DOHH2 (cell line): ENCODE measurements around the gene PKD1.
A peak's percentile ranks its signal among the peaks of the same experiment; 100 is the strongest.

Experiments used
- H3F3A ChIP-seq: fragments of 200-600 bp; sonication (generic), shearing (Covaris generic); 2 replicates; pipeline ENCODE4 v1.6.0; 2016; ENCODE audit warnings: antibody characterized with exemption, mild to moderate bottlenecking; ENCODE audit not compliant: control insufficient read depth, insufficient read depth
- H3K27ac ChIP-seq: fragments of 200-600 bp; sonication (generic); 2 replicates; pipeline ENCODE4 v1.5.1; 2014; ENCODE audit warnings: low read depth, mild to moderate bottlenecking, low read length, moderate library complexity
- H3K27me3 ChIP-seq: fragments of 200-600 bp; sonication (generic); 2 replicates; pipeline ENCODE4 v1.6.1; 2014; ENCODE audit warnings: mild to moderate bottlenecking, low read length, mixed read lengths; ENCODE audit not compliant: control insufficient read depth
- H3K36me3 ChIP-seq: fragments of 200-600 bp; sonication (generic); 2 replicates; pipeline ENCODE4 v1.6.1; 2014; ENCODE audit warnings: mild to moderate bottlenecking, low read length, moderate library complexity, mixed read lengths; ENCODE audit not compliant: control insufficient read depth
- H3K4me1 ChIP-seq: fragments of 200-600 bp; sonication (generic); 2 replicates; pipeline ENCODE4 v1.6.1; 2014; ENCODE audit warnings: mild to moderate bottlenecking, low read length, mixed read lengths; ENCODE audit not compliant: control insufficient read depth
- H3K4me2 ChIP-seq: fragments of 200-600 bp; sonication (generic); 2 replicates; pipeline ENCODE4 v1.6.0; 2014; ENCODE audit warnings: mild to moderate bottlenecking, low read length, moderate library complexity
- H3K4me3 ChIP-seq: fragments of 200-600 bp; sonication (generic); 2 replicates; pipeline ENCODE4 v1.5.1; 2014; ENCODE audit warnings: mild to moderate bottlenecking, low read length, mixed read lengths
- H3K79me2 ChIP-seq: fragments of 200-600 bp; sonication (generic); 2 replicates; pipeline ENCODE4 v1.6.1; 2014; ENCODE audit warnings: mild to moderate bottlenecking, low read length, mixed read lengths; ENCODE audit not compliant: control insufficient read depth
- H3K9me2 ChIP-seq: fragments of 200-600 bp; sonication (generic); replicated peaks from 2 replicates; pipeline ENCODE4 v1.6.1; 2014; ENCODE audit warnings: mild to moderate bottlenecking, low read length, mixed read lengths; ENCODE audit not compliant: control insufficient read depth
- H3K9me3 ChIP-seq: fragments of 200-600 bp; sonication (generic); 2 replicates; pipeline ENCODE4 v1.6.1; 2014; ENCODE audit warnings: antibody characterized with exemption, low read length, mixed read lengths; ENCODE audit not compliant: control insufficient read depth, insufficient read depth
- H4K20me1 ChIP-seq: fragments of 200-600 bp; sonication (generic); 2 replicates; pipeline ENCODE4 v1.6.0; 2014; ENCODE audit warnings: low read depth, mild to moderate bottlenecking, antibody characterized with exemption, low read length, moderate library complexity; ENCODE audit not compliant: control insufficient read depth, insufficient read depth
- EZH2phosphoT487 ChIP-seq: fragments of 200-600 bp; sonication (generic); IDR thresholded peaks from 2 replicates; pipeline ENCODE4 v1.6.1; 2017; ENCODE audit warnings: borderline replicate concordance, mild to moderate bottlenecking, antibody characterized with exemption, low read length, moderate library complexity, mixed read lengths
- TF ChIP-seq, protein P1 (sequence below): fragments of 200-600 bp; sonication (generic); IDR thresholded peaks from one replicate; pipeline ENCODE4 v1.5.1; 2014; ENCODE audit warnings: antibody characterized with exemption, mild to moderate bottlenecking, low read depth, low read length; ENCODE audit not compliant: poor library complexity, severe bottlenecking

Gene PKD1

DNA sequence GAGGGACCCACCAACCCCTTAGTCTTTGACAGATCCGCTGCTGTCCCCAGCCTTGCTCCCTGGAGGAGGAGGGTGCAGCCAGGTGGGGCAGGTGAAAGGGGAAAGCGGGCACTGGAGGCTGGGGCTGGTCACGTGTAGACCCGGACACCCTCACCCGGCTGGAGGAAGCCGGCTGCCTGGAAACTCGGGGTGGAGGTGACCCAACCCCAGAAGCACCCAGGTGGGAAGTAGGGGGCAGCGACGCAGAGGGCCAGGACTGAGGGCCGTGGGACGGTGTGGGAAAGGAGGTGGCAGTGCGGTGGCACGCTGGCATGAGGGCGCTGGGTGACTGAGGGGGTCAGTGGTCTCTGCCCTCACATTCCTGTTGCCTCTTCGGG is 22.6 kb upstream of the PKD1 start:
- peaks cover 8% of the 10 kb centered on the region; the same call in 1 of the 2 replicates for H3K9me3 ChIP-seq
- H3F3A ChIP-seq: peaks cover 20% of the 10 kb centered on the region
- peaks cover 14% of the 10 kb centered on the region for H4K20me1 ChIP-seq
- no peak overlapping the region for H3K27ac ChIP-seq
- no peaks in the 10 kb centered on the region for H3K9me2 ChIP-seq
- H3K4me3 ChIP-seq: no peak overlapping the region; the same call in 1 of the 2 replicates
- H3K4me2 ChIP-seq: peak overlapping the region; percentile 95; the same call in 1 of the 2 replicates
- H3K27me3 ChIP-seq: peaks cover 6% of the 10 kb centered on the region; the same call in 1 of the 2 replicates
- H3K4me1 ChIP-seq: peaks cover 50% of the 10 kb centered on the region
- TF ChIP-seq EZH2phosphoT487: no peak
- TF ChIP-seq, protein P1, sequence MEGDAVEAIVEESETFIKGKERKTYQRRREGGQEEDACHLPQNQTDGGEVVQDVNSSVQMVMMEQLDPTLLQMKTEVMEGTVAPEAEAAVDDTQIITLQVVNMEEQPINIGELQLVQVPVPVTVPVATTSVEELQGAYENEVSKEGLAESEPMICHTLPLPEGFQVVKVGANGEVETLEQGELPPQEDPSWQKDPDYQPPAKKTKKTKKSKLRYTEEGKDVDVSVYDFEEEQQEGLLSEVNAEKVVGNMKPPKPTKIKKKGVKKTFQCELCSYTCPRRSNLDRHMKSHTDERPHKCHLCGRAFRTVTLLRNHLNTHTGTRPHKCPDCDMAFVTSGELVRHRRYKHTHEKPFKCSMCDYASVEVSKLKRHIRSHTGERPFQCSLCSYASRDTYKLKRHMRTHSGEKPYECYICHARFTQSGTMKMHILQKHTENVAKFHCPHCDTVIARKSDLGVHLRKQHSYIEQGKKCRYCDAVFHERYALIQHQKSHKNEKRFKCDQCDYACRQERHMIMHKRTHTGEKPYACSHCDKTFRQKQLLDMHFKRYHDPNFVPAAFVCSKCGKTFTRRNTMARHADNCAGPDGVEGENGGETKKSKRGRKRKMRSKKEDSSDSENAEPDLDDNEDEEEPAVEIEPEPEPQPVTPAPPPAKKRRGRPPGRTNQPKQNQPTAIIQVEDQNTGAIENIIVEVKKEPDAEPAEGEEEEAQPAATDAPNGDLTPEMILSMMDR: no peak
- H3K36me3 ChIP-seq: peaks cover 61% of the 10 kb centered on the region
- H3K79me2 ChIP-seq: peaks cover 94% of the 10 kb centered on the region

GRCh38 chr16:2157480-2158261 is 22.0 kb upstream of the PKD1 start:
- H4K20me1 ChIP-seq: peaks cover 19% of the 10 kb centered on the region

GRCh38 chr16:2156849-2157224 is 21.1 kb upstream of the PKD1 start:
- H4K20me1 ChIP-seq: peaks cover 20% of the 10 kb centered on the region
- peaks cover 62% of the 10 kb centered on the region for H3K36me3 ChIP-seq
- H3K4me3 ChIP-seq: peak overlapping the region; percentile 99

More at GRCh38 chr16:2157480-2158261, 22.0 kb upstream of the PKD1 start:
- peak overlapping the region; percentile 95 for H3K4me2 ChIP-seq
- peaks cover 61% of the 10 kb centered on the region for H3K36me3 ChIP-seq
- no peak for TF ChIP-seq EZH2phosphoT487
- TF ChIP-seq, protein P1: no peak
- H3K79me2 ChIP-seq: peaks cover 94% of the 10 kb centered on the region
- H3F3A ChIP-seq: peaks cover 24% of the 10 kb centered on the region
- no peaks in the 10 kb centered on the region for H3K9me2 ChIP-seq
- H3K4me1 ChIP-seq: peaks cover 56% of the 10 kb centered on the region
- H3K9me3 ChIP-seq: peaks cover 5% of the 10 kb centered on the region; the same call in 1 of the 2 replicates
- H3K4me3 ChIP-seq: peak overlapping the region; percentile 99; the same call in 1 of the 2 replicates
- H3K27ac ChIP-seq: no peak overlapping the region
- H3K27me3 ChIP-seq: peaks cover 6% of the 10 kb centered on the region; the same call in 1 of the 2 replicates

More at GRCh38 chr16:2156849-2157224, 21.1 kb upstream of the PKD1 start:
- H3K4me2 ChIP-seq: peak overlapping the region; percentile 95
- peaks cover 91% of the 10 kb centered on the region for H3K79me2 ChIP-seq
- H3K4me1 ChIP-seq: peaks cover 64% of the 10 kb centered on the region
- H3K27me3 ChIP-seq: peaks cover 6% of the 10 kb centered on the region; the same call in 1 of the 2 replicates
- no peaks in the 10 kb centered on the region; the same call in 1 of the 2 replicates for H3K9me3 ChIP-seq
- H3K9me2 ChIP-seq: no peaks in the 10 kb centered on the region
- H3K27ac ChIP-seq: no peak overlapping the region
- TF ChIP-seq, protein P1: no peak
- TF ChIP-seq EZH2phosphoT487: no peak
- H3F3A ChIP-seq: peaks cover 32% of the 10 kb centered on the region
